Vagina (tissue), 2 donors: Measurements from ENCODE around the gene FRY. TPM values are rescaled to one million over a fixed set of nuclear protein-coding genes. Genes with fewer than 3 reads are reported as not detected.

Source experiments
- DNase-seq, 2 donors: peaks; one replicate each; pipeline ENCODE4 v3.0.0-alpha.2; 2017; ENCODE audit errors: extremely low spot score in 2 of 2
- H3K27ac ChIP-seq: fragments of 200-600 bp; sonication (generic); one replicate; pipeline ENCODE4 v1.5.1; 2019
- H3K27me3 ChIP-seq: fragments of 200-600 bp; sonication (generic); one replicate; pipeline ENCODE4 v1.5.1; 2019
- H3K36me3 ChIP-seq, 2 donors: fragments of 200-600 bp; sonication (generic); one replicate each; pipeline ENCODE4 v1.5.1; 2017 to 2019
- H3K4me1 ChIP-seq: fragments of 200-600 bp; sonication (generic); one replicate; pipeline ENCODE4 v1.5.1; 2019
- H3K4me3 ChIP-seq, 2 donors: fragments of 200-600 bp; sonication (generic); 1 replicate in 1 of 2; 2 replicates in 1 of 2; pipeline ENCODE4 v1.5.1; 2016 to 2019
- H3K9me3 ChIP-seq: fragments of 200-600 bp; sonication (generic); one replicate; pipeline ENCODE4 v1.5.1; 2019
- POLR2A ChIP-seq, 2 donors: fragments of 450-650 bp; IDR thresholded peaks; one replicate each; pipeline ENCODE4 v1.6.1; 2017; ENCODE audit warnings: antibody characterized with exemption in 2 of 2, mild to moderate bottlenecking in 2 of 2, moderate library complexity in 2 of 2
- POLR2AphosphoS5 ChIP-seq, 2 donors: sonication (generic); formaldehyde crosslinking; IDR thresholded peaks; one replicate each; pipeline ENCODE4 v1.9.0; 2017; ENCODE audit warnings: antibody characterized with exemption in 2 of 2, mild to moderate bottlenecking in 2 of 2, low read depth in 1 of 2; ENCODE audit not compliant: insufficient read depth in 1 of 2
- intact Hi-C: fragments of 100-400 bp; cut with DNase I; formaldehyde crosslinking; loops from one replicate; pipeline ENCODE4 v1.15.1; 2023
- total RNA-seq: library from RNA; depleted of rRNA; stranded (reverse); fragments of >200 nt; gene quantifications from one replicate; pipeline ENCODE4 v1.2.3, GENCODE V29; 2016
- TF ChIP-seq, protein P1 (sequence below), 3 experiments: fragments of 450-650 bp in 2 of 3; fragments of 200-600 bp in 1 of 3; sonication (generic) in 1 of 3; IDR thresholded peaks; one replicate each; pipeline ENCODE4 v1.5.1; 2017 to 2019; ENCODE audit warnings: antibody characterized with exemption in 3 of 3, mild to moderate bottlenecking in 2 of 3, moderate library complexity in 2 of 3

The FRY gene
- total RNA-seq, 1 donor from 2014 or later = 11.0 TPM

DNA sequence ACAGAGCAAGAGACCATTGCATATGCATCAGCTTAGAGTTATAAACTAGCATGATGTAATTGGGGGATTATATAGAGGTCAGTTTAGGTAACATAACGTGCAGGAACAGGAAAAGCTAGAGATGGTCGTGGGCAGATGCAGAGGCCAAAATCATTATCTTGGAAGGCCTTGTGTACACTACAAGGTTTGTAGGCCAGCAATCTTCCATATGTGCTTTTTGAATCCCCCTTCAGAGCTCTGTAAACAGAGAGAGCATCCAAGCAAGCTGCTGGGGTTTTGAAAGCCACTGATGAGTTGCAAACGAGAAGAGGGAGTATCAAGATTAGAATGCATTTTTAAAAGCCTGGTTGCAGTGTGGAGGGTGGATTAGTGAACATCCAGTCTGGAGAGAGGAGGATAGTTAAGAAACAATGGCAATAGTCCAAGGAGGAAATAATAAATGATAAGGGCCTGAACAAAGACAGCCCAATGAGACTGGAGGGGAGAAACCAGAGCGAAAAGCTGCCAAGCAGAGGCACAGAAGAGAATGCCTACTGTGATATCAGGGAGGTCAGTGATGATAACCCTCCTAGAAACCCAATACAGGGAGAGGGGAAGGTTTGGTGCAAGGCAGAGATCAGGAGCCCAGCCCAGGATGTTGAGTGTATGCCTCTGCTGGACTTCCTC lies 174.0 kb downstream of the FRY start:
- Histone ChIP-seq H3K27ac (no peak overlapping the region), H3K36me3 (no peaks in the 10 kb centered on the region), H3K27me3 (no peaks in the 10 kb centered on the region), H3K4me1 (no peaks in the 10 kb centered on the region), H3K4me3 (no peak overlapping the region), H3K9me3 (no peaks in the 10 kb centered on the region)
- TF ChIP-seq, protein P1, sequence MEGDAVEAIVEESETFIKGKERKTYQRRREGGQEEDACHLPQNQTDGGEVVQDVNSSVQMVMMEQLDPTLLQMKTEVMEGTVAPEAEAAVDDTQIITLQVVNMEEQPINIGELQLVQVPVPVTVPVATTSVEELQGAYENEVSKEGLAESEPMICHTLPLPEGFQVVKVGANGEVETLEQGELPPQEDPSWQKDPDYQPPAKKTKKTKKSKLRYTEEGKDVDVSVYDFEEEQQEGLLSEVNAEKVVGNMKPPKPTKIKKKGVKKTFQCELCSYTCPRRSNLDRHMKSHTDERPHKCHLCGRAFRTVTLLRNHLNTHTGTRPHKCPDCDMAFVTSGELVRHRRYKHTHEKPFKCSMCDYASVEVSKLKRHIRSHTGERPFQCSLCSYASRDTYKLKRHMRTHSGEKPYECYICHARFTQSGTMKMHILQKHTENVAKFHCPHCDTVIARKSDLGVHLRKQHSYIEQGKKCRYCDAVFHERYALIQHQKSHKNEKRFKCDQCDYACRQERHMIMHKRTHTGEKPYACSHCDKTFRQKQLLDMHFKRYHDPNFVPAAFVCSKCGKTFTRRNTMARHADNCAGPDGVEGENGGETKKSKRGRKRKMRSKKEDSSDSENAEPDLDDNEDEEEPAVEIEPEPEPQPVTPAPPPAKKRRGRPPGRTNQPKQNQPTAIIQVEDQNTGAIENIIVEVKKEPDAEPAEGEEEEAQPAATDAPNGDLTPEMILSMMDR (IDR thresholded peaks at IDR 0.05) = no peak
- TF ChIP-seq POLR2A (IDR thresholded peaks at IDR 0.05) (no peak), POLR2AphosphoS5 (IDR thresholded peaks at IDR 0.05; ENCODE audit: insufficient read depth in 1 of 2, low read depth in 1 of 2) (no peak)
- DNase-seq = no peak
- intact Hi-C loops = no loop called here

DNA sequence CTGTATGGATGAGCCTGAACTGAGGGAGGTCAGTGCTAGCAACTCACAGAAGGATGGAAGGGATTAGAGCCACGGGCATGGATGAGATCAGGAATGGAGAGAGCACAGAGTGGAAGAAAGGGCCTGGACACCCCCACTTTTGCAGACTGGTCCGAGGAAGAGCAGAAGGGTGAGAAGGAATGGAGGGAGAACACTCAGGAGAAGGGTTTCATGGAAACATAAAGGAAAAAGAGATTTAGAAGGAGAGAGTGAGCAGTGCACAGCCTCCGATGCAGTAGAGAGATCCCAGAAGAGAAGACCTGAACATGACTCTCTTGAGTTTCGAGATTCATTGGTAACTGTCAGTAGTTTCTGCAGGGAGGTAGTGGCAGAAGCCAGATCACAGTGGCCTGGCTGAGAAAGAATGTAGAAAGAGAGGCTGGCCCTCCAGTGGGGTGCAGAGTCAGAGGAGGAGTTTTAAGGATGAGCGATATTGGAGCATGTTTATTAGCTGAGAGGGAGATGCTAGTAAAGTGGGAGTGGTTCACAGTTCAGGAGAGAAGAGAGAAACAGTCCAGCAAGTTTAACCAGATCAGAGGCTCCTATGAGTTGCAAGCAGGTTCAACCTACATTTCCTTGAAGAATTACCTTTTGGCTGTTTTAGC lies 174.6 kb downstream of the FRY start:
- H3K4me3 ChIP-seq = no peak overlapping the region
- no peak for DNase-seq
- no peaks in the 10 kb centered on the region for H3K27me3 ChIP-seq
- H3K4me1 ChIP-seq = peaks cover 3% of the 10 kb centered on the region
- no peaks in the 10 kb centered on the region for H3K9me3 ChIP-seq
- intact Hi-C loops = no loop called here
- H3K36me3 ChIP-seq = no peaks in the 10 kb centered on the region
- no peak overlapping the region for H3K27ac ChIP-seq
- TF ChIP-seq, protein P1 (IDR thresholded peaks at IDR 0.05) = no peak
- no peak for TF ChIP-seq POLR2A (IDR thresholded peaks at IDR 0.05)
- no peak for TF ChIP-seq POLR2AphosphoS5 (IDR thresholded peaks at IDR 0.05; ENCODE audit: insufficient read depth in 1 of 2, low read depth in 1 of 2)

DNA sequence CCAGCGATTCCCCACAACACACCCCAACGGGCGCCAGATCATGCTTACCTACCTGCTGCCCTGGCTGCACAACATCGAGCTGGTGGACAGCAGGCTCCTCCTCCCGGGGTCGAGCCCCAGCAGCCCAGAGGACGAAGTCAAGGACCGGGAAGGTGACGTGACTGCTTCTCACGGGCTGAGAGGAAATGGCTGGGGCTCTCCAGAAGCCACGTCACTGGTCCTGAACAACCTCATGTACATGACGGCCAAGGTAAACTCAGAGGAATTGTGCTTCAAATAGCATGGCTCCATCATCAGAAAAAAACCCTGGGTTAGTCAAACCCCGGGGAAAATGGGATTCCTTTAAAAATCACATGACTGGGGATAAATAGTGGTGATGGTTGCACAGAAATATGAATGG lies 177.3 kb downstream of the FRY start:
- intact Hi-C loops = no loop called here

DNA sequence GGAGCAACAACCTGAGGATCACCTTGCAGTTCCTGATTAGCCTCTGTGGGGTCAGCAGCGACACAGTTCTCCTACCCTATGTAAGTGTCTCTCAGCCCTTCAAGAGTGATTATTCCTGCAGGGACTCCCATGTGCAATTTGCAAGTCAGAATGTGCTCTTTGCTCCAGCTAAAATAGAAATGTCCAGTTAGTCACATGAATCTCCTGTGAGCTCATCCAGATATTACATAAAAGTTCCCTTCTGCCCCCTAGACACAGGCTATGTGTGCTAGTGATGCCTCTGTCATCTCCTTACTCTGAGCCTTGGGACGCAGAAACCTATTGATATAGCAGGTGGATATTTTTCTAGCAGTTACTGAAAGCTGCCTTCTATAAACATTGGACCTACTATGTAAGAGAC lies 178.1 kb downstream of the FRY start:
- DNase-seq = no peak
- intact Hi-C loops = no loop called here
- H3K9me3 ChIP-seq = no peaks in the 10 kb centered on the region
- peaks cover 8% of the 10 kb centered on the region for H3K4me1 ChIP-seq
- H3K27me3 ChIP-seq = no peaks in the 10 kb centered on the region
- no peak overlapping the region for H3K4me3 ChIP-seq
- no peak for TF ChIP-seq POLR2AphosphoS5 (IDR thresholded peaks at IDR 0.05; ENCODE audit: insufficient read depth in 1 of 2, low read depth in 1 of 2)
- TF ChIP-seq, protein P1 (IDR thresholded peaks at IDR 0.05) = no peak
- no peak for TF ChIP-seq POLR2A (IDR thresholded peaks at IDR 0.05)
- H3K27ac ChIP-seq = no peak overlapping the region
- no peaks in the 10 kb centered on the region for H3K36me3 ChIP-seq

More for the DNA sequence above, 177.3 kb downstream of the FRY start:
- Histone ChIP-seq H3K27ac (no peak overlapping the region), H3K4me1 (peaks cover 8% of the 10 kb centered on the region), H3K27me3 (no peaks in the 10 kb centered on the region), H3K36me3 (no peaks in the 10 kb centered on the region), H3K9me3 (no peaks in the 10 kb centered on the region), H3K4me3 (no peak overlapping the region)
- TF ChIP-seq POLR2AphosphoS5 (IDR thresholded peaks at IDR 0.05; ENCODE audit: insufficient read depth in 1 of 2, low read depth in 1 of 2) (no peak), POLR2A (IDR thresholded peaks at IDR 0.05) (no peak)
- TF ChIP-seq, protein P1 (IDR thresholded peaks at IDR 0.05) = no peak
- DNase-seq = no peak

DNA sequence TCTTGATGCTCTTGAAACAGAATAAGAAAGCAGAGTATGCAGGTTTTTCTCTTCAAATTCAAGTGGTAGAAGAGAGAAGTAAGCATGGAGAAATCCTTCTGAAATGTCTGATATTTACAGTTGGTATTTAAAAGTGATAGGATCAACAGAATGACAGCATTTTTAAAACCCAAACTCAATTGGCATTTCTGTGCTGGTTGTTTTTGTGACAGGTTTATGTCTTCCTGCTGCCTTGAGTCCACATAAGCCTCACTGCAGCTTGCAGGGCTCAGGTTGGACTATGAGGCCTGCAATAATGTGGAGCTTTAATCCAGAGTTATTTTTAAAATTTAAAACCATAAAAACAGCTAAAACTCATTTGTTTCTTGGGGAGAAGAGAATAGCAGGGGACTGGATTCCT lies 178.5 kb downstream of the FRY start:
- no peaks in the 10 kb centered on the region for H3K27me3 ChIP-seq
- DNase-seq = no peak
- no peak for TF ChIP-seq POLR2A (IDR thresholded peaks at IDR 0.05)
- TF ChIP-seq POLR2AphosphoS5 (IDR thresholded peaks at IDR 0.05; ENCODE audit: insufficient read depth in 1 of 2, low read depth in 1 of 2) = no peak
- TF ChIP-seq, protein P1 (IDR thresholded peaks at IDR 0.05) = no peak
- H3K4me3 ChIP-seq = no peak overlapping the region
- H3K36me3 ChIP-seq = no peaks in the 10 kb centered on the region
- H3K27ac ChIP-seq = no peak overlapping the region
- intact Hi-C loops = no loop called here
- peaks cover 8% of the 10 kb centered on the region for H3K4me1 ChIP-seq
- H3K9me3 ChIP-seq = no peaks in the 10 kb centered on the region
